Urinary bladder (tissue), 4 donors: ENCODE measurements around the gene INKA2. TPM values are rescaled to one million over a fixed set of nuclear protein-coding genes. Genes with fewer than 3 reads are reported as not detected.

ENCODE experiments used
- DNase-seq: peaks from one replicate; pipeline ENCODE4 v3.0.0-alpha.2; 2015; ENCODE audit errors: extremely low spot score
- H3K27ac ChIP-seq: one replicate; pipeline ENCODE4 v1.5.1; 2013; ENCODE audit warnings: low read depth, mild to moderate bottlenecking, moderate library complexity
- H3K36me3 ChIP-seq: one replicate; pipeline ENCODE4 v1.6.1; 2013; ENCODE audit warnings: mild to moderate bottlenecking, moderate library complexity; ENCODE audit not compliant: insufficient read depth
- H3K4me1 ChIP-seq: one replicate; pipeline ENCODE4 v1.6.1; 2013; ENCODE audit warnings: mild to moderate bottlenecking, moderate library complexity; ENCODE audit not compliant: insufficient read depth
- H3K4me3 ChIP-seq: one replicate; pipeline ENCODE4 v1.5.1; 2013; ENCODE audit warnings: low read depth, low read length
- WGBS: extraction: QIAGEN DNeasy Blood & Tissue Kit; methylation state at CpG from one replicate; pipeline ENCODE4 v1.1.7; 2013; 5-methylcytosine and 5-hydroxymethylcytosine counted together
- polyA plus RNA-seq: library from polyadenylated mRNA; stranded (reverse); fragments of 200-250 nt; gene quantifications from one replicate; pipeline ENCODE4 v1.2.3, GENCODE V29; 2013
- total RNA-seq: library from RNA; depleted of rRNA; stranded (reverse); fragments of >200 nt; gene quantifications from one replicate; pipeline ENCODE4 v1.2.3, GENCODE V29; 2014
- donor health status: healthy with polysubstance abuse.
- donor health status: healthy.

The INKA2 gene
- total and polyA plus RNA-seq, 2 donors: 5.4 to 7.4 TPM

- WGBS: 92% methylated on average over 2 of the region's 2 CpGs
- no peak overlapping the region for H3K4me3 ChIP-seq
- no peak for DNase-seq
- H3K4me1 ChIP-seq: no peaks in the 10 kb centered on the region
- H3K36me3 ChIP-seq: peaks cover 8% of the 10 kb centered on the region
- H3K27ac ChIP-seq: no peak overlapping the region
Measured at GRCh38 chr1:111762332-111762731, 23.1 kb upstream of the INKA2 start.

- Histone ChIP-seq H3K4me1 (no peaks in the 10 kb centered on the region), H3K36me3 (peaks cover 8% of the 10 kb centered on the region), H3K4me3 (no peak overlapping the region), H3K27ac (no peak overlapping the region)
- WGBS: 95% methylated on average over 2 of the region's 2 CpGs
- no peak for DNase-seq
Measured at GRCh38 chr1:111761717-111762116, 22.5 kb upstream of the INKA2 start.

GRCh38 chr1:111758373-111758772 lies 19.2 kb upstream of the INKA2 start:
- Histone ChIP-seq H3K27ac (no peak overlapping the region), H3K36me3 (peaks cover 4% of the 10 kb centered on the region), H3K4me1 (no peaks in the 10 kb centered on the region), H3K4me3 (no peak overlapping the region)
- DNase-seq: no peak
- 56% methylated on average over 2 of the region's 2 CpGs for WGBS

GRCh38 chr1:111756124-111756513 lies 16.9 kb upstream of the INKA2 start:
- under 1% methylated on average over 35 of the region's 35 CpGs for WGBS
- DNase-seq: no peak

GRCh38 chr1:111755331-111756123 lies 16.3 kb upstream of the INKA2 start, which contains the start of gene DDX20:
Gene DDX20 (plus strand): TSS chr1:111755901. CDS start chr1:111755925, 24 bp downstream.
- Histone ChIP-seq H3K27ac (peak within 1 kb of the TSS; percentile 85), H3K36me3 (no peaks in the 10 kb centered on the region), H3K4me1 (no peaks in the 10 kb centered on the region), H3K4me3 (peak within 1 kb of the TSS; percentile 88)
- under 1% methylated on average over 67 of the region's 67 CpGs for WGBS
- peak; percentile 96 for DNase-seq

More at GRCh38 chr1:111756124-111756513, 16.9 kb upstream of the INKA2 start:
- Histone ChIP-seq H3K4me3 (peak overlapping the region; percentile 88), H3K4me1 (no peaks in the 10 kb centered on the region), H3K27ac (no peak overlapping the region), H3K36me3 (no peaks in the 10 kb centered on the region)

- H3K4me3 ChIP-seq: peak overlapping the region; percentile 88
- peak overlapping the region; percentile 69 for H3K27ac ChIP-seq
- peak; percentile 52 for DNase-seq
- no peaks in the 10 kb centered on the region for H3K4me1 ChIP-seq
- under 1% methylated on average over 12 of the region's 12 CpGs for WGBS
- no peaks in the 10 kb centered on the region for H3K36me3 ChIP-seq
Measured at GRCh38 chr1:111754984-111755330, 15.8 kb upstream of the INKA2 start.

- WGBS: 47% methylated on average over 2 of the region's 2 CpGs
- Histone ChIP-seq H3K4me1 (no peaks in the 10 kb centered on the region), H3K27ac (no peak overlapping the region), H3K4me3 (no peak overlapping the region), H3K36me3 (no peaks in the 10 kb centered on the region)
- no peak for DNase-seq
Measured at GRCh38 chr1:111751906-111752575, 12.8 kb upstream of the INKA2 start.

GRCh38 chr1:111750856-111751255 lies 11.7 kb upstream of the INKA2 start:
- WGBS: 49% methylated on average over 2 of the region's 2 CpGs
- no peak overlapping the region for H3K27ac ChIP-seq
- H3K4me1 ChIP-seq: no peaks in the 10 kb centered on the region

GRCh38 chr1:111749628-111750027 lies 10.4 kb upstream of the INKA2 start:
- WGBS: 69% methylated on average over 3 of the region's 3 CpGs
- Histone ChIP-seq H3K4me3 (no peak overlapping the region), H3K27ac (no peak overlapping the region), H3K36me3 (no peaks in the 10 kb centered on the region), H3K4me1 (no peaks in the 10 kb centered on the region)
- no peak for DNase-seq

More at GRCh38 chr1:111750856-111751255, 11.7 kb upstream of the INKA2 start:
- Histone ChIP-seq H3K4me3 (no peak overlapping the region), H3K36me3 (no peaks in the 10 kb centered on the region)
- DNase-seq: no peak

- DNase-seq: no peak
- no peaks in the 10 kb centered on the region for H3K4me1 ChIP-seq
- 91% methylated on average over 4 of the region's 4 CpGs for WGBS
- H3K27ac ChIP-seq: no peak overlapping the region
- no peak overlapping the region for H3K4me3 ChIP-seq
- H3K36me3 ChIP-seq: no peaks in the 10 kb centered on the region
Measured at GRCh38 chr1:111747947-111748346, 8.8 kb upstream of the INKA2 start.

GRCh38 chr1:111747282-111747734 lies 8.1 kb upstream of the INKA2 start:
- no peak for DNase-seq

GRCh38 chr1:111746614-111746999 lies 7.4 kb upstream of the INKA2 start:
- H3K27ac ChIP-seq: no peak overlapping the region
- 83% methylated on average over 2 of the region's 2 CpGs for WGBS

More at GRCh38 chr1:111747282-111747734, 8.1 kb upstream of the INKA2 start:
- Histone ChIP-seq H3K4me3 (no peak overlapping the region), H3K36me3 (no peaks in the 10 kb centered on the region), H3K4me1 (no peaks in the 10 kb centered on the region), H3K27ac (no peak overlapping the region)
- WGBS: 60% methylated on average over 3 of the region's 3 CpGs

GRCh38 chr1:111745675-111746613 lies 6.7 kb upstream of the INKA2 start:
- 79% methylated on average over 9 of the region's 9 CpGs for WGBS

More at GRCh38 chr1:111746614-111746999, 7.4 kb upstream of the INKA2 start:
- Histone ChIP-seq H3K4me1 (no peaks in the 10 kb centered on the region), H3K4me3 (no peak overlapping the region), H3K36me3 (no peaks in the 10 kb centered on the region)
- no peak for DNase-seq

More at GRCh38 chr1:111745675-111746613, 6.7 kb upstream of the INKA2 start:
- DNase-seq: no peak
- Histone ChIP-seq H3K36me3 (no peaks in the 10 kb centered on the region), H3K27ac (no peak overlapping the region), H3K4me3 (no peak overlapping the region), H3K4me1 (no peaks in the 10 kb centered on the region)
